Measurements from ENCODE around the gene CIAO2A.

Gene CIAO2A

DNA sequence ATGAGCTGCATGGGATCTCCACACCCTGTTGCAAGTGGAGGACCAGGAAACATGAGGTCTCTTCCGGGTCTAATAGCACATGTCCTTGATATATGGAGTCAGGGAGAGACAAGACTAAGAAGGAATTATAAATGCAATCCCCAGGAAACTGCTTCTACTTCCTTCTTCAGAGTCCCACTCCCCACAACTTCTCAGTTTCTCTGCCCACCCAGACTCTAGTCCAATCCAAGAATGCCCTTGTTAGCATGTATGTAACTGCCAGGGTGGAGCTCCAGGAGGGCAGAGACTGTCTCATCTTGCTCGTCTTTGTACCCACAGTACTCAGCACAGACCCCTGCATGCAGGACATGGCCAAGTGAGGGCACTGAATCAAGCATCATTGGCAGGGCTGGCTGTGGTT, 55.7 kb downstream of the CIAO2A start:
- no peak for DNase-seq

GRCh38 chr15:64037116-64037515, 56.5 kb downstream of the CIAO2A start:
- DNase-seq = no peak

GRCh38 chr15:64035525-64035924, 58.1 kb downstream of the CIAO2A start:
- DNase-seq = no peak

GRCh38 chr15:64034519-64034918, 59.1 kb downstream of the CIAO2A start:
- no peak for DNase-seq

GRCh38 chr15:64032329-64032728, 61.3 kb downstream of the CIAO2A start:
- no peak for DNase-seq

GRCh38 chr15:64030123-64030522, 63.5 kb downstream of the CIAO2A start:
- DNase-seq = no peak

DNA sequence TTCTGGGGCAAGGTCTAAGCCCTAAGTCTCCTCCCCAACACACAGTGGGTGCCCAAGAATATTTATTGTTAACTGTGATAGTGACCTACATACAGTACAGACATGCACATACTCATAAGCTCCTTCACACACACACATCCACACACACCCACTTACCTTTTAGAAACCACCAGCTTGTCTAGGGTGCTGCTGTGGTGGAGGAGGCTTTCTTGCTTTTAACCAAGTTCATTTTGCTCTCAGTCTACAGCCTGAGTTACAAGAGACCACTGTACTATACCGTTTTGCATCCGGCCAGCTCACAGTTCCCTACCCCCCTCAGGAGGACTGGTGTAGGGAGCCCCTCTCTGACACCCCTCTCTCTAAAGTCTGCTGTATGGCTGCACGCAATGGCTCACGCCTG, 64.0 kb downstream of the CIAO2A start:
- no peak for DNase-seq

DNA sequence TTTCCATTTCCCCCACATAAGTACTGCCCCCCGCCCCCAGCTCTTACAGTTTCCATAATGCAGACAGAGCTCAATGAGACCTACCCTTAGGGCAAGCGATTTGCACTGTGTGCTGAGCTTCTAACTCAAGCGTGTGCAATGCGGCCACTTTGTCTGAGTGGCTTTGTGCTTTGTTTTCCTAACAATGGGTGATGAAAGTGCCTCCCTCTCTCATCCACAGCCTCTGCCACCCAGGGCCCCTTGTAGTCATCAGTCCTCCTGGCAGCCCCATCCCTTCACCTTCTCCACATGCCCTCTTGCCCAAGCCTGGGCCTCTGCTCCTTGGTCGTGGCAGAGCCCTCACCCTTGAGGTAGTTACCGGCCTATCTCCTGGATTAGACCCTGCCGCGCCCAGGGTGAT, 64.5 kb downstream of the CIAO2A start:
- DNase-seq = no peak

DNA sequence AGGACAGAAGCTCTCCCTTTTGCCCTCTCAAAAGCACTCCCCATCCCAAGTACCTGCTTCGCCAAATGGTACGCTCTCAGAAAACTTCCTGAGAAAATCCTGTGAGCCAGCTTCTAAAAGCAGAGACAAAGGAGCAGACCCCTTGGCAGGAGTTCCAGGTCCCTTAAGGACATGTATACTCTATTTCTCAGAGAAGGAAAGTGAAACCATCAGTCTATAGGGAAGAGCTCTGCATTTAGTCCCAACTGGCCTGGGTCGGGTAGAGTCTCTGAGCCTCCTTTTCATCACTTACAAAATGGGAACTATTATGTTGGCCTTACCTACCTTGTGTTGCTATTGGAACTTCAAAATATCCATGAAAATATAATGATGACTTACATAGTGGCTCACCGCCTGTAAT, 67.0 kb downstream of the CIAO2A start:
- DNase-seq = no peak

DNA sequence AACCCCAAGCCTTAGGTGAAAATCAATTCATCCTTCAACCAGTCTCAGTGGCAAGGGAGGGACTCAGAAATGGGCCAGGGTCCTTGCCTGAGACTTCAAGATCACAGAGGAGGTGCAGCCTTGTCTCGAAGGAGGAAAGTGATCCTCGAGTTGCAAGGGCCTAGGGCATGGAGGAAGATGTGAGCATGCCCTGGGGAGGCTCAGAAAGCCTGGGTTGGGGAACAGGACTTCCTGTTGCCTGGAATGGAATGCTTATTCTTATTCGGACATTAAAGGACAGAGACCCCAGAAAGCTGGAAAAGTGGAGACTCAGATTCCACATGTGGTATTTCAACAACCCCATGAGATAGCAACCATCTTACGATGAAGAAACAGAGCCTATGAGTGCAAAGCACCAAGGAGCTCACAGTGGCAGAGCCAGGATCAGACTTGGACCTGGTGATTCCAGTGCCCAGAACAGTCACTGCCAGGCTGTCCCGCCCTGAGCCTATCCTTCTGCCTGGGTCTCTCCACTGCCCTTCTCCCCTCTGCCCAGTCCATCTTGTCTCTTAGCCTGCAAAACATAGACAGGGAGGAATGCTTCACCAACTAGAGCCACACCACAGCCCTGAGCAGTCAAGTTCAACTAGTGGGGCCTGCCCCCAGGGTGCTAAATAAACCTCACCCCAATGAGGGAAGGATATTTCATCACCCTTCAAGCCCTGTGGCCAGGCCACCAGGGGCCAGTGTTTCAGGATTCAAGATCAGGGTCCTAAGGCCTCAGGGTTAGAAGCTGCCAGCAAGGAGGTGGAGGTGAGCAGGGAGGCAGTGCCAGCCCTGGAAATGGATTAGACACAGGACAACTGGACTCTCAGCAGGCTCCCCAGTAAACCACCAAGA, 69.2 kb downstream of the CIAO2A start:
- DNase-seq = no peak

GRCh38 chr15:64023220-64023619, 70.4 kb downstream of the CIAO2A start:
- DNase-seq = no peak

- no peak for DNase-seq
Observed at GRCh38 chr15:64022571-64022970, 71.1 kb downstream of the CIAO2A start.
